IPS-18a (cell line): ENCODE results near the gene PAX7.
"Not testable (repeated sequence)": the region's sequence is repeated elsewhere in the genome, so short reads cannot be mapped to it uniquely, and the experiment has no call there.

ENCODE experiments used
- H3K27ac ChIP-seq: one replicate; pipeline ENCODE4 v1.5.1; 2013; ENCODE audit warnings: low read length
- H3K27me3 ChIP-seq: one replicate; pipeline ENCODE4 v1.6.1; 2013; ENCODE audit warnings: mild to moderate bottlenecking, low read length; ENCODE audit not compliant: control insufficient read depth, insufficient read depth
- H3K36me3 ChIP-seq: one replicate; pipeline ENCODE4 v1.6.1; 2013; ENCODE audit warnings: low read depth, low read length; ENCODE audit not compliant: control insufficient read depth
- H3K4me1 ChIP-seq: one replicate; pipeline ENCODE4 v1.6.1; 2013; ENCODE audit warnings: low read depth, low read length; ENCODE audit not compliant: control insufficient read depth
- H3K4me3 ChIP-seq: one replicate; pipeline ENCODE4 v1.5.1; 2013; ENCODE audit warnings: low read length
- H3K9ac ChIP-seq: one replicate; pipeline ENCODE4 v1.6.1; 2013; ENCODE audit warnings: mild to moderate bottlenecking, low read length, moderate library complexity
- H3K9me3 ChIP-seq: one replicate; pipeline ENCODE4 v1.6.1; 2013; ENCODE audit warnings: low read depth, low read length; ENCODE audit not compliant: control insufficient read depth

The PAX7 gene

DNA sequence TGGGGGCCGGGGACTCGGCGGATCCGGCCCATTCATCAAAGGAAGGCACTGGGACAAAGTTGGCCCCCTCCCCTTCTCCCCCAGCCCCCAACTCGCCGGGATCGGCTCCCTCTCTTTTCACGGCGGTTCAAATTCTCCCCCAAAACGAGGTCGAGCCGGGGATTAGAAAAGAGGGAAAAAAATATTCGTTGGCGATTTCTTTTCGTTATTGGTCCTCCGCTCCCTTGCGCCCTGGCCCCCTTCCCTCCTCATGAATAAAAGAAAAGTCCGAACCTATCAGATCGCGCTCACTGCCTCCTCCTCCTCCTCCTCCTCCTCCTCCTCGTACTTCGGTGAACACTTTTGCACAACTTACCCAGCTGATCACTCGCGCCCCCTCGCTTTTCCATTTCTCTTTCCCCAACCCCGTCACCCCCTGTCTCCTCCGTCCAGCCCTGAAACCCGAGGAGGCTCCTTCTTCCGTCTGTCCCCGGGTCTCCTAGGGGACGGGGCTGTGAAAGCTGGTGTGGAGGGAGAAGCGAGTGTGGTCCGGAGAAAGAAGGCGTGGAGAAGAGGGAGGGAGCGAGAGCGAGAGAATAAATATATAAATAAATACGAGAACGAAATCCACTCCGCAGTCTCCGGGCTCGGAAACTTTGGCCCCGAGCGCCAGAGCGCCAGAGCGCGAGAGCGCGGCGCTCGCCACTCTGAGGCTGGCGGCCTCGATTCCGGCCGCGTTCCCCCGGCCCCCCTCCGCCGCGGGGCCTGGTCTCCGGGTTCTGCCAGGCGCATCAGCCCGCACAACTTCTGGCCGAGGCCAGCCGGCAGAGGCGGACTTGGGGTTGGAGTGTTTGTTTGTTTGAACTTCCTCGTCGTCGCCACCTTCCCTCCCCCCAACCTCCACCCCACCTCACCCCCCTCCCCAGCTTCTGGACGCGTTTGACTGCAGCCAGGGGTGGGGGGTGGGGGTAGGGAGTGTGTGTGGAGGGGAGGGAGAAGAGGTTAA lies at the start of gene PAX7:
Gene PAX7 (plus strand): TSS at position 336 of the 985 bp plus-strand sequence. CDS start 758 bp downstream, outside the sequence.
- H3K4me3 ChIP-seq = peak within 1 kb of the TSS; percentile 72
- no peaks in the 10 kb centered on the region for H3K36me3 ChIP-seq
- H3K4me1 ChIP-seq = peaks cover 38% of the 10 kb centered on the region
- H3K27me3 ChIP-seq = peaks cover 99% of the 10 kb centered on the region
- no peak within 1 kb of the TSS for H3K27ac ChIP-seq
- H3K9me3 ChIP-seq = no peaks in the 10 kb centered on the region
- H3K9ac ChIP-seq = no peak within 1 kb of the TSS

DNA sequence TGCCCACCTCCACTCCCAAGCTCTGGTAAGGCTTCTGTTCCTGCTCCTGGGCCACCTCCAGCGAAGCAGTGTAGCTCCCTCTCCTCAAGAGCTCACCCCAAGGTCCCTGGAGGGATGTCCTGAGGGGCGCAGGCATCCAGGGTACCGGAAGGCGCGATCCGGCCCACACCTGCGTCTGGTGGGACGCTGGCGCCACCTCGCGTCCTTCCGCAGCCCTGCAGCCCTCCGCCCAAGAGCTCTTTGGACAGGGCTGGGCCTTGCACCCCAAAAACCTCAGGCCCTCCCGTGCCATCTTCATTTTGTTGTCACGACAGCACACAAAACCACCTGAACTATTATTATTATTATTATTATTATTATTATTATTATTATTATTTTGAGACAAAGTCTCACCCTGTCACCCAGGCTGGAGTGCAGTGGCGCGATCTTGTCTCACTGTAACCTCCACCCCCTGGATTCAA lies 49.2 kb upstream of the PAX7 start:
- Histone ChIP-seq H3K9ac (no peak overlapping the region), H3K27ac (no peak overlapping the region), H3K9me3 (no peaks in the 10 kb centered on the region), H3K4me1 (no peaks in the 10 kb centered on the region), H3K36me3 (no peaks in the 10 kb centered on the region), H3K27me3 (peaks cover 4% of the 10 kb centered on the region), H3K4me3 (no peak overlapping the region)

DNA sequence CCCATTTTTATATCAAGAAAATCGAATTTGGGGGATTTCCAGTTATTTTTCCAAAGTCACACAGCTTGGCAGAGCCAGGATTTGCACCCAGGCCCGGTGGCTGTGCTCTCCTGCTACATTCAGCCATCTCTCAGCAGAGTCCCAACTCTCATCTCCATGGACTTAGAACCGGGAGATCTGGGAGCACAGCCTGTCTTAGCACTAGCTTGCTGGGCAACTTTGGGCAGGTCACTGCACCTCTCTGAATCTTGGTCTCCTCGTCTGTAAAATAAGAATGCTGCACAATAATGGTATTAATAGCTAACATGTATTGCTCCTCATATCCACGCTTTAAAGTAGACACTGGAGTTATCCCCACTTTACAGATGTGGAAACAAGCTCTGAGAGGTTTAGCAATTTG lies 47.8 kb upstream of the PAX7 start:
- no peak overlapping the region for H3K27ac ChIP-seq
- no peak overlapping the region for H3K9ac ChIP-seq
- no peaks in the 10 kb centered on the region for H3K36me3 ChIP-seq
- no peak overlapping the region for H3K4me3 ChIP-seq
- H3K27me3 ChIP-seq = peaks cover 4% of the 10 kb centered on the region
- H3K4me1 ChIP-seq = no peaks in the 10 kb centered on the region
- H3K9me3 ChIP-seq = no peaks in the 10 kb centered on the region

DNA sequence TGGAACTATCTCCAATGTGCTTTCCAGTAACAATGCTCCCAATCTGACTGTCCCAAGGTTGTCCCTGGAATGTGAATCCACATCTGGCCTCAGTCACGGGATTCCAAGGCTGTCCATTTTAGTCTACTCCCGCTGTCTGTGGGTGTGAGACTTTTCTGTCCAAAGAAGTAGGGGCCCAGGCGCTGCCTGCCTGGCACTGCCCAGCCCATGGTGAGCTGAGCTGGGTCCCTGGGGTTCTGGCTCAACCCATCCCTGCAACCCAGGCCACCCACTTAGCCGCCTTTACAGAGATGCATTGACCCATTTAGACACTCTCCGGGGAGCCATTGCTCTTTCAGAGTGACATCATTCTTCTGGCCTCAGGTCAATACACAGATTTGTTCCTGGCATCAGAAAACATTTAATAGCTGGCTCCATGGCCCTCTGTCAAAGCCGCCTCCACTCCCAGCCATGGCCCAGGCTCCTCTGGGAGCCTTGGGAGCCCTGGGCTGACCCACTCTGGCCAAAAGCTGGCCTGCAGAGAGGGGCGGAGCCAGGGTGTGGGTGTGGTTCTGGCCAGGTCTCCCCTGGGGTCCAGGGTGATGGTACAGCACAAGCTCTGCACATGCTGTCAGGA lies 47.2 kb upstream of the PAX7 start:
- no peak overlapping the region for H3K9ac ChIP-seq
- no peaks in the 10 kb centered on the region for H3K36me3 ChIP-seq
- H3K9me3 ChIP-seq = no peaks in the 10 kb centered on the region
- H3K4me1 ChIP-seq = no peaks in the 10 kb centered on the region
- H3K4me3 ChIP-seq = no peak overlapping the region
- peaks cover 4% of the 10 kb centered on the region for H3K27me3 ChIP-seq
- no peak overlapping the region for H3K27ac ChIP-seq

DNA sequence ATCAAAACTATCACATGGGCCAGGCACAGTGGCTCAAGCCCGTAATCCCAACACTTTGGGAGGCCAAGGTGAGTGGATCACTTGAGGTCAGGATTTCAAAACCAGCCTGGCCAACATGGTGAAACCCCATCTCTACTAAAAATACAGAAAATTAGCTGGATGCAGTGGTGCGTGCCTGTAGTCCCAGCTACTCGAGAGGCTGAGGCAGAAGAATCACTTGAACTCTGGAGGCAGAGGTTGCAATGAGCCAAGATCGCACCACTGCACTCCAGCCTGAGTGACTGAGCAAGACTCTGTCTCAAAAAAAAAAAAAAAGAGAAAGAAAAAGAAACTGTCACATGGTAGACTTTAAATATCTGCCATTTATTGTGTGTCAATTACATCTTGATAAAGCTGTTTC lies 44.6 kb upstream of the PAX7 start:
- not testable (repeated sequence) for H3K27ac ChIP-seq, H3K9me3 ChIP-seq, H3K27me3 ChIP-seq, H3K4me3 ChIP-seq, H3K4me1 ChIP-seq, H3K36me3 ChIP-seq, H3K9ac ChIP-seq

DNA sequence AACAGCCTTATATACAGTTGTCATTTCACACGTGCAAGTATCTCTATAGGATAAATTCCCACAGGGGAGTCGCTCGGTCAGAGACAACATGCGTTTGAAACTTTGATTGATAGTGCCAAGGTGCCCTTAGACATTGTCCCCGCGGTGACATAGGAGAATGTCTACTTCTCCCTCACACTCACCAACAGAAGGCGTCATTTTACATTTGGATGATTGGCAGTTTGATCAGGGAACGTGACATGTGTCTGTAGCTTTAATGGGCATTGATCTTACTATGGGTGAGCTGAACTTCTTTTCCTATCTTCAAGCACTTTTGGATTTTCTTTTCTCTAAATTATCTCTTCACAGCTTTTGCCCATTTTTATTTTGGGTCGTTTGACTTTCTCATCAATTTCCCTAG lies 42.6 kb upstream of the PAX7 start:
- H3K9ac ChIP-seq = no peak overlapping the region
- no peak overlapping the region for H3K4me3 ChIP-seq
- no peaks in the 10 kb centered on the region for H3K9me3 ChIP-seq
- H3K27me3 ChIP-seq = no peaks in the 10 kb centered on the region
- H3K36me3 ChIP-seq = no peaks in the 10 kb centered on the region
- no peak overlapping the region for H3K27ac ChIP-seq
- no peaks in the 10 kb centered on the region for H3K4me1 ChIP-seq

DNA sequence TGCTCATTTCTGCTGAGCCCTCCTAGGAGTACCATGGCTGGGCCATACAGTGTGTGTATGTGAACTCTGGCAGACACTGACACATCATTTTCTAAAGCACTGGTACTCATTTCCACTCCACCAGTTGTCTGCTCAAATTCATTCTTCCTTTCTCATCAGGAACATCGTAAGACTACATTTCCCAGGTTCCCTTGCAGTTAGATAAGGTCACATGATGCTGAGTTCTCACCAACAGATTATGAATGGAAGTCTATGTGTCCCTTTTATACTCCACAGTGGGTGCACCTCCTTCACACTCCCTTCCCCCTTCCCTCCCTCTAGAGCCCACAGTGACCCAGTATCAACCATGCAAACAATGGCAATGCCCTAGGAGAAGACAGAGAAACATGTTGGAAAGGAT lies 38.3 kb upstream of the PAX7 start:
- Histone ChIP-seq H3K4me3 (no peak overlapping the region), H3K27me3 (no peaks in the 10 kb centered on the region), H3K27ac (no peak overlapping the region), H3K9ac (no peak overlapping the region), H3K9me3 (no peaks in the 10 kb centered on the region), H3K36me3 (no peaks in the 10 kb centered on the region), H3K4me1 (no peaks in the 10 kb centered on the region)

DNA sequence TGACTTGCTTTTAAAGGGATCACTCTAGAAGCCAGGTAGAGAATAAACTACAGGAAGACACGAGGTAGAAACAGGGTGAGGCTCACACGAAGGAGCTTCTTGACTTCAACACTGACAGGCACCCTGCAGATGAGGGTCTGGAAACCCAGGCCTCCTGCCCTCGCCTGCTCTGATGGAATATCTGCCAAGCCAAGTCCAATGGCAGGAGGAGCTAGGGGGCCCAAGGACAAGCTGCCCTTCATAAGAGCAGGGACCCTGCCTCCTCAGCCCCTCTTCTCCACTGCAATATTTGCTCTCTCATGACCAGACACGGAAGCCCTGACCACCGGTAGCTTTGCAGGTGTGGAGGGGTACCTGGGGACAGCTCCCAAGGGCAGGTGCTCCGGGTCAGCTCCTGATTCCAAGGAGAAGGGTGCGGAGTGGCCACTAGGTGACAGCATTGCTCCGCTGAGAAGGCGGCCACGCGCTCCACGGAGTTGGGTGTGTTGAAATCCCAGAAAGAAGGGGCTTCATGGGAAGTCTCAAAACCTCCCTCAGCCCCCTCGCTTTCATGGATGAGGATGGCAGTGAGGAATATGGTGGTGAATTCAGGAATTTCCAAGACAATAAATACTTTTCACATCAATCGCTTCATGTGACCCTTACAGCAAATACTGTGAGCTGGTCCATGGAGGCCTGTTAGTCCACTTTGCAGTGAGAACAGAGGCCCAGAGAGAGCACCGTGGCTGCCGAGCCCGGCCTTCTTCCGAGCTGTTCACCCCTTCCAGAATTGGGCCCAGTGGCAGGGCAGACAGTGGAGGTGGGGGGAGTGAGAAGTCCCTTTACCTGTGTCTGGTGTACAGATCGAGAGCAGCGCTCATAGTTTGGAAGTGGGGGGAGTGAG lies 33.2 kb upstream of the PAX7 start:
- no peaks in the 10 kb centered on the region for H3K4me1 ChIP-seq
- H3K36me3 ChIP-seq = no peaks in the 10 kb centered on the region
- no peak overlapping the region for H3K9ac ChIP-seq
- H3K27me3 ChIP-seq = peaks cover 7% of the 10 kb centered on the region
- no peak overlapping the region for H3K27ac ChIP-seq
- H3K9me3 ChIP-seq = no peaks in the 10 kb centered on the region
- H3K4me3 ChIP-seq = no peak overlapping the region

DNA sequence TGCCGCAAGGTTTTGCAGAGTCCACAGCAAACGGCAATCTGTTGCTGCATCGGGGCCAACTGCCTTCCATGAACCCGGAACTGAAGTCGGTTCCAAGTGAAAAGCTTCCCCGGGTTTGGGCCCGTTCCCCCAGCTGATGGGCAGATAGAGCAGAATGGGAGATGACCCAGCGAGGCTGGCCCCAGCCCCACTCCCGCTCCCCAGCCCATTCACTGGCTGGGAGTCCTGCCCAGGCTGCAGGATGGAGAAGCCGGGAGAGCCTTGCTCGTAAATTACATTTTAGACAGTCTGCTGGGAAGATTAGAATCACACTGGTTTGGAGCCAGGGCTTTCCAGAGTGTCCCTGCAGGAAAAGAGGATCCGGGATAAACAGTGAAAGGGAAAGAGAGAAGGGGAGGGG lies 31.6 kb upstream of the PAX7 start:
- no peak overlapping the region for H3K4me3 ChIP-seq
- H3K4me1 ChIP-seq = peaks cover 9% of the 10 kb centered on the region
- H3K27me3 ChIP-seq = peaks cover 7% of the 10 kb centered on the region
- H3K36me3 ChIP-seq = no peaks in the 10 kb centered on the region
- H3K9me3 ChIP-seq = no peaks in the 10 kb centered on the region
- no peak overlapping the region for H3K27ac ChIP-seq
- no peak overlapping the region for H3K9ac ChIP-seq

DNA sequence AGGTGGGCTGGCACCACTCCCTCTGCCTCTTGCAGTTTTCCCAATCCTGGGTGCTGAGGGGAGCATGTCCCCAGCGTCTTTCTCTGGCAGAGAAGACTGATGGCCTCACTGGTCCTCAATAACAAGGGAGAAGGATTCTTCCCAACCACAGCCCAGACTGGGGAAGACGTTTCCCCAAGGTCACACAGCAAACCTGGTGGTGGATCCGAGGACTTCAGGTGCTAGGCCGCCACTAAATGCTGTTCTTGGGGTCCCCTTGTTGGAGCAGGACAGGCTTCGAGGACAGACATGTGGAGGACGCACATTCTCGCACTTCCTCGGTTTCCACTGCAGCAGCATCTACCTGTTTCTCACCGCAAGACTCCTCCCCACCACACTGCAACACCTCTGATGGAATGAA lies 30.9 kb upstream of the PAX7 start:
- H3K4me1 ChIP-seq = peaks cover 9% of the 10 kb centered on the region
- H3K4me3 ChIP-seq = no peak overlapping the region
- H3K9ac ChIP-seq = no peak overlapping the region
- H3K27ac ChIP-seq = no peak overlapping the region
- H3K36me3 ChIP-seq = no peaks in the 10 kb centered on the region
- H3K27me3 ChIP-seq = peaks cover 7% of the 10 kb centered on the region
- H3K9me3 ChIP-seq = no peaks in the 10 kb centered on the region

DNA sequence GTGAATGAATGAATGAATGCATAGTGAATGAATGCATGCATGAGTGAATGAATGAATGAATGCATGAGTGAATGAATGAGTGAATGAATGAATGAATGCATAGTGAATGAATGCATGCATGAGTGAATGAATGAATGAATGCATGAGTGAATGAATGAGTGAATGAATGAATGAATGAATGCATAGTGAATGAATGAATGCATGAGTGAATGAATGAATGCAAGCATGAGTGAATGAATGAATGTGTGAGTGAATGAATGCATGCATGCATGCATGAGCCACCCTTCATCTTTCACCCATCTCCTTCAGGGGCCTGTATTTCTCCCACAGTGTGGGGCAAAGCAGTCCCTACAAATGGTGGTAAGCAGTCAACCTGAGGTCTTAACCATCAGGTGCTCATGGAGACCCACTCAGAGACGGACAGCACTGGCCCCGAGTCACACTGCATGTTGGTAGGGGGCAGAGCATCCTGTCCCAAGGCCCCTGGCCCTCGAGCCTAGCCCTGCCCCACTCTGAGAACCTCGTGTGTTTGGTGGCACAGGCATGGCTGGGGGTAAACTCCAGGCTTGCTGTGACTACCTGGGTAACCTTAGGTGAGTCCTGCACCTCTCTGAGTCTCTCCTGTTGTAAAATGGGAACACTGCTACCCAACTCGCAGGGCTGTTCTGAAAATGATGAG lies 28.0 kb upstream of the PAX7 start:
- Histone ChIP-seq H3K9ac (no peak overlapping the region), H3K4me3 (no peak overlapping the region)

More for the DNA sequence above, 28.0 kb upstream of the PAX7 start:
- Histone ChIP-seq H3K27me3 (peaks cover 7% of the 10 kb centered on the region), H3K36me3 (no peaks in the 10 kb centered on the region), H3K9me3 (no peaks in the 10 kb centered on the region), H3K4me1 (peaks cover 9% of the 10 kb centered on the region), H3K27ac (no peak overlapping the region)
